Duodenal mucosa (tissue), 2 donors: ENCODE data around the gene TSGA10IP.

Source experiments
- H3K27ac ChIP-seq: one replicate; pipeline ENCODE4 v1.7.0; 2013; ENCODE audit warnings: low read depth, low read length
- H3K27me3 ChIP-seq, 2 donors: one replicate each; pipeline ENCODE4 v1.7.0; 2013; ENCODE audit warnings: low read length in 2 of 2, control low read depth in 1 of 2; ENCODE audit not compliant: insufficient read depth in 2 of 2, control insufficient read depth in 1 of 2
- H3K36me3 ChIP-seq, 2 donors: one replicate each; pipeline ENCODE4 v1.7.0; 2013; ENCODE audit warnings: low read length in 2 of 2, control low read depth in 1 of 2; ENCODE audit not compliant: insufficient read depth in 2 of 2, control insufficient read depth in 1 of 2
- H3K4me1 ChIP-seq, 2 donors: one replicate each; pipeline ENCODE4 v1.7.0; 2013; ENCODE audit warnings: low read length in 2 of 2, control low read depth in 1 of 2; ENCODE audit not compliant: insufficient read depth in 2 of 2, control insufficient read depth in 1 of 2
- H3K4me3 ChIP-seq, 2 donors: one replicate each; pipeline ENCODE4 v1.7.0; 2013; ENCODE audit warnings: low read length in 2 of 2, low read depth in 1 of 2
- H3K9ac ChIP-seq, 2 donors: one replicate each; pipeline ENCODE4 v1.7.0; 2013; ENCODE audit warnings: low read length in 2 of 2, low read depth in 1 of 2
- H3K9me3 ChIP-seq, 2 donors: one replicate each; pipeline ENCODE4 v1.7.0; 2013; ENCODE audit warnings: low read length in 2 of 2, control low read depth in 1 of 2; ENCODE audit not compliant: control insufficient read depth in 1 of 2

Gene TSGA10IP

DNA sequence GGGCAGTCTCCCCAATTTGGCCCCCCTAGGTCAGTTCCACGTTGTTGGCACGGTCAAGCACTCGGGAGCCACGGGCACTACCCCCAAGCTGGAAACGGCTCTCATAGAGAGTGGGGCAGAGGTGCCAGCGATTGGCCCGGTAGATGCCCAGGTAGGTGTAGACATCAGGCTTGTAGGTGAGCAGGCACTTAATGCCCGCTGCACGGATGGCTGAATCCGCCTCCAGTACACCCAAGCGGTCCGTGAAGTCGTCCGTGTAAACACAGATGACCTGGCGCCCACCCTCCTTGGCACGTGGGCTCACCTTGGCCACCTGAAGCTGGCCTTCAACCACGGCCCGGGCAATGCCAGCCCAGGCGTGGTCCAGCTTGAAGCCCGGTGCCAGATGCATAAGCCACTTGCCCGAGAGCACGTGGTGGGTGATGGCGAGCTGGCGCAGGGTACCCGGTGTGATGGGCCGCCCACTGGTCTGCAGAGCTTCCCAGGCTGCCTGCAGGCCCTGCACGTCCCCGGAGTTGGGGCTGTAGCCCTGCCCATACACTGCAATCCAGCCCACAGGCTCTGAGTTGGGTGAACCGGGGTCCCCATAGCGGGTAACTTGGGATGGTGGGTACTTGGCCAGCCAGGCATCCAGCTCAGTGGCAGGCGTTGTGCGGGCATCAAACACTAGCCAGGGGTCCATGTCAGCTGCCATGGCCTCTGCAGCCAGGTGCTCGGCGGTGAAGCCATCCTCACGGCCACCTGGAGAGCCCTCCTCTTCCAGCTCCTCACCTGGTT is 27.7 kb upstream of the TSGA10IP start:
- Histone ChIP-seq H3K4me3 (peak overlapping the region; percentile 84 to 94), H3K9me3 (no peaks in the 10 kb centered on the region), H3K9ac (peak overlapping the region; percentile 90 to 94), H3K27me3 (no peaks in the 10 kb centered on the region), H3K36me3 (peaks cover 0 to 9% of the 10 kb centered on the region in 2 donors), H3K27ac (no peak overlapping the region), H3K4me1 (peaks cover 36 to 46% of the 10 kb centered on the region in 2 donors)

DNA sequence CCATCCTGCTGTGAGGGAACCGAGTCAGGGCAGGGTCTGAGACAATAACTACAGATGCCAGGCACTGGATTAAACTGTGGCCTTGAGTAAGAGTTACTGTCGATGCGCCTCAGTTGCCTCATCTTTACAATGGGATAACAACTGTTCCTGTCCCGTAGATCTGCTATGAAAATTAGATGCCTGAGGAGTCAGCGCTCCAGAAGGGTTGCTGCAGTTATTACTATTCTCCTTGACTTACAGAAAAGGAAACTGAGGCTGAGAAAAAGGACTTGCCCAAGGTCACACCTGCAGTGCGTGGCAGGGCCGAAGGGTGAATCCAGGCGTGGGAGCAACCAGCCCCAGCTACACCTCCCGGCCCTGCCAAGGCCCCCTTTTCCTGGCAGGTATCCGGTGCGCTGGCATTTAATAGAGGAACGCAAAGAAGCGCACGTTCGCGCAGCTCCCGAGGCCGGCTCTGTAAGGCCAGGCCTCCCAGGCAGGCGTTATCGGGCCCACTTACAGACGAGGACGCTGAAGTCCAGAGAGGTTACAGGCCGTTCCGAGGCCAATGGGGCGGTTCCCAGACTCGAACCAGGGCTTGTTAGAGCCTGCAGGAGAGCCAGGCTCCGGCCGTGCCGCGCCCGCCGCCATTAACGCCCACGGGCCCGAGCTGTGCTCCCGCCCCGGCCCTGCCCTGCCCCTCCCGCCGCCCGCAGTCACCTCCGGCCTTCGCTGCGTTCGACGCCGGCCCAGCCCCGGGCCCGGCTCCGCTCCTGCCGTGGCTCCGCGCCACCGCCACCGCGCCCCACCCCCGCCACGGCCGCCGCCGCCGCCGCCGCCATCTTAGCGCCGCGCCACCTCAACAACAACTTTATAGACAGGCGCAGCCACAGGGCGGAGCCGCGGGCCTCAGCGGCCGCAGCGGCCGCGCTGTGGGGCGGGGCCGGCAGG is 26.8 kb upstream of the TSGA10IP start, which contains the start of gene C11orf68:
Gene C11orf68 (minus strand): TSS at position 852 of the 930 bp plus-strand sequence. CDS start 31 bp downstream, at position 821.
- Histone ChIP-seq H3K9me3 (no peaks in the 10 kb centered on the region), H3K36me3 (peaks cover 0 to 17% of the 10 kb centered on the region in 2 donors), H3K9ac (peak within 1 kb of the TSS; percentile 90 to 94), H3K4me1 (peaks cover 36 to 46% of the 10 kb centered on the region in 2 donors), H3K27ac (peak within 1 kb of the TSS; percentile 82), H3K4me3 (peak within 1 kb of the TSS; percentile 84 to 94), H3K27me3 (no peaks in the 10 kb centered on the region)

DNA sequence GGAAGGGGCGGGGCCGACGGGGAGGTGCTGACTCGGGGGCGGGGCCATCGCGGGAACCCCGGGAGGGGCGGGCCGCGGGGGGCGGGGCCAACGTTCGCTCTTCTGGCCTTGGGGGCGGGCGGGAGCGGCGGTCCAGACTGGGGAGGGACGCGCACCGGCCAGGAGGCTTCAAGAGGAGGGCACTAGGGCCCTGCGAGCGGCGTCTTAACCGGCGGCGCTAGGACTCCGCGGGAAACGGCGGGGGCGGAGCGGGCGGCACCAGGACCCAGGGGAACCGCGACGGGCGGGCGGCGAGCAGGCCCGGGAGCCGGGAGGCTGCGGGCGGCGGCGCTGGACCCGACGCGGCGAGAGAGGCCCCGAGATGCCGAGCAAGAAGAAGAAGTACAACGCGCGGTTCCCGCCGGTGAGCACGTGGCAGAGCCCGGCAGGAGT is 26.1 kb upstream of the TSGA10IP start, which contains the start of gene DRAP1:
Gene DRAP1 (plus strand): TSS at position 286 of the 432 bp plus-strand sequence. CDS start 76 bp downstream, at position 362.
- peaks cover 36 to 46% of the 10 kb centered on the region in 2 donors for H3K4me1 ChIP-seq
- H3K9me3 ChIP-seq, result no peaks in the 10 kb centered on the region
- peak within 1 kb of the TSS; percentile 84 to 94 for H3K4me3 ChIP-seq
- H3K36me3 ChIP-seq, result peaks cover 0 to 17% of the 10 kb centered on the region in 2 donors
- no peaks in the 10 kb centered on the region for H3K27me3 ChIP-seq
- H3K27ac ChIP-seq, result peak within 1 kb of the TSS; percentile 82
- H3K9ac ChIP-seq, result peak within 1 kb of the TSS; percentile 90 to 94

- H3K27me3 ChIP-seq, result no peaks in the 10 kb centered on the region
- peaks cover 36 to 45% of the 10 kb centered on the region in 2 donors for H3K4me1 ChIP-seq
- peak overlapping the region; percentile 65 to 74 for H3K9ac ChIP-seq
- peaks cover 0 to 17% of the 10 kb centered on the region in 2 donors for H3K36me3 ChIP-seq
- no peaks in the 10 kb centered on the region for H3K9me3 ChIP-seq
- H3K27ac ChIP-seq, result peak overlapping the region; percentile 75
- H3K4me3 ChIP-seq, result peak overlapping the region; percentile 77 to 83
Measured at GRCh38 chr11:65919573-65920371, 25.5 kb upstream of the TSGA10IP start.

DNA sequence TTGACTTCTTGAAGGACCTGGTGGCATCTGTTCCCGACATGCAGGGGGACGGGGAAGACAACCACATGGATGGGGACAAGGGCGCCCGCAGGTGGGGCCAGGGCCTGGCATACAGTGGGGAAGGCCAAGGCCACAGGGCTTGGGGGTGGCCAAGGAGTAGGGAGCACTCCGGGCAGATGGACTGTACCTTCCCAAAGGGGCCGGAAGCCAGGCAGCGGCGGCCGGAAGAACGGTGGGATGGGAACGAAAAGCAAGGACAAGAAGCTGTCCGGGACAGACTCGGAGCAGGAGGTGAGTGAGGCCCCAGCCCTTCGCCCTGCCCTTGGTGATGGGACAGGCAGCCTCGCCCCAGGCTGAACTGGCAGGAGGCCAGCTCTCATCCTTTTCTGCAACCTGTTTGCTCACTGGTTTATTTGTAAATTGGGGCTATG is 24.9 kb upstream of the TSGA10IP start:
- H3K4me3 ChIP-seq, result peak overlapping the region; percentile 77 to 83
- no peaks in the 10 kb centered on the region for H3K27me3 ChIP-seq
- peaks cover 0 to 17% of the 10 kb centered on the region in 2 donors for H3K36me3 ChIP-seq
- no peak overlapping the region for H3K27ac ChIP-seq
- peak overlapping the region; percentile 65 to 74 for H3K9ac ChIP-seq
- no peaks in the 10 kb centered on the region for H3K9me3 ChIP-seq
- H3K4me1 ChIP-seq, result peaks cover 36 to 39% of the 10 kb centered on the region in 2 donors

DNA sequence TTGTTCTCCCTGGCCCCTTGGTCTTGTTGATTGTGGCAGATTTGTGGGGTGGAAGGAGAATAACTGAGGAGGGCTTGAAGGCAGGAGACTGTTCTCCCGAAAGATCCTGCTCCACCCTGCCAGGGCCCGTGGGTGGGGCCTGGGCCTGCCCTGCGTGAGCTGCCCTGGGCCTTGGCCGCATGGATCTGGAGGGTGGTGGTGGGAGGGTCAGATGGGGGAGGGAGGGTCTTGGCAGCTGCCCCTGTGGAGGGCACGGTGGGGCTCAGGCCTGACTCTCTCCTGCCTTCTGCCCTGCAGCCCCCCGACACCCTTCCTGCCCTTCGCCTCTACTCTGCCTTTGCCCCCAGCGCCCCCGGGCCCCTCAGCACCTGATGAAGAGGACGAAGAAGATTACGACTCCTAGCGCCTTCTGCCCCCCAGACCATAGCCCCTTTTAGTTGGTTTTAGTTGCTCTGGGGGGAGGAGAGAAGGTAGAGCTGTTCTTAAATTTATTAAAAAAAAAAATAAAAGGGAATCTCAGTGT is 24.2 kb upstream of the TSGA10IP start:
- Histone ChIP-seq H3K9me3 (no peaks in the 10 kb centered on the region), H3K27ac (no peak overlapping the region), H3K27me3 (no peaks in the 10 kb centered on the region), H3K9ac (peak overlapping the region in 1 of 2 donors; percentile 74), H3K36me3 (peaks cover 0 to 17% of the 10 kb centered on the region in 2 donors), H3K4me3 (no peak overlapping the region), H3K4me1 (peaks cover 32 to 35% of the 10 kb centered on the region in 2 donors)

DNA sequence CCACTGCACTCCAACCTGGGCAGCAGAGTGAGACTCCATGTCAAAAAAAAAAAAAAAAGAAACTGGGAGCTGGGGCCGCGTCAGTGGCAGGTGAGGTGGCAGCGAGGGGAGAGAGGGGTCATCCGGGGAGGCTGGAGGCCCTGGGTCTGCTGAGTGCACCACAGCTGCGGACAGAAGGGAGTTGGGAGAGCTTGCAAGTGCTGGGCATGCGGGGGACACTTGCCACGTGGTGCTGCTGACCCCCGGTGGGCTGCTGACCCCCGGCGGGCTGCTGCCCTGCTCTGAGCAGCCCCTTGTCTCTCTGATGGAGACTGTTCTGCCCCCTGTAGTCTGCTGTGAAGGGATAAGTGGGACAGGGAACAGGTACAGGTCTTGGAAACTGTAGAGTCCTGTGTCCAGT is 23.4 kb upstream of the TSGA10IP start:
- H3K27me3 ChIP-seq, result no peaks in the 10 kb centered on the region
- peaks cover 0 to 17% of the 10 kb centered on the region in 2 donors for H3K36me3 ChIP-seq
- H3K4me3 ChIP-seq, result no peak overlapping the region
- H3K27ac ChIP-seq, result no peak overlapping the region
- peaks cover 24 to 27% of the 10 kb centered on the region in 2 donors for H3K4me1 ChIP-seq
- no peaks in the 10 kb centered on the region for H3K9me3 ChIP-seq
- no peak overlapping the region for H3K9ac ChIP-seq

GRCh38 chr11:65922565-65922964 is 22.7 kb upstream of the TSGA10IP start:
- no peaks in the 10 kb centered on the region for H3K9me3 ChIP-seq
- peaks cover 0 to 17% of the 10 kb centered on the region in 2 donors for H3K36me3 ChIP-seq
- H3K27me3 ChIP-seq, result no peaks in the 10 kb centered on the region
- H3K9ac ChIP-seq, result no peak overlapping the region
- no peak overlapping the region for H3K4me3 ChIP-seq
- H3K27ac ChIP-seq, result no peak overlapping the region
- H3K4me1 ChIP-seq, result peaks cover 18 to 25% of the 10 kb centered on the region in 2 donors

GRCh38 chr11:65925397-65925796 is 19.9 kb upstream of the TSGA10IP start:
- Histone ChIP-seq H3K36me3 (peaks cover 0 to 17% of the 10 kb centered on the region in 2 donors), H3K4me1 (peaks cover 7 to 24% of the 10 kb centered on the region in 2 donors), H3K27me3 (no peaks in the 10 kb centered on the region), H3K4me3 (no peak overlapping the region), H3K9ac (no peak overlapping the region), H3K27ac (no peak overlapping the region), H3K9me3 (no peaks in the 10 kb centered on the region)
